HG03103 (cell line): ENCODE results near the gene RASD1.

Experiments used
- ATAC-seq: cut with Tn5 transposase; IDR thresholded peaks from one replicate; pipeline ENCODE4 v1.9.1; 2021; ENCODE audit warnings: low read depth; ENCODE audit not compliant: unreplicated experiment

Gene RASD1

DNA sequence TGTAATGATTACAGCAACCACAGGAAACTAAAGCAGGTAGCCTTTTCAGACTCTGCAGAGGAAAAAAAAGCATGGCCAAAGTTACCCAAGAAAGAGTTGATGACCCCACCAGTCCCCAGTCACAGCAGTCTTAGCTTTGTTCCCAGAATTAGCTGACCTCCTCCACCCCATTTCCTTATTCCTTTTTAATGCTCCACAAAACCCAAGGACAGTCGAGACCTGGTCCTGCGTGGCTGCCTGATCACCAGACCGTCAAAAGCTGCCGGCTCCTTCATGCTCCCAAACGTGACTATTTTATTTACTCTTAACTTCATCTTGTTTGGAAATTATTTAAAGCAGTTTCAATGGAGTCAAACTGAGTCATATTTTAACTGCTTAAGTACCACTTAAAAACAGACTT, 48.1 kb downstream of the RASD1 start:
- ATAC-seq: no peak

DNA sequence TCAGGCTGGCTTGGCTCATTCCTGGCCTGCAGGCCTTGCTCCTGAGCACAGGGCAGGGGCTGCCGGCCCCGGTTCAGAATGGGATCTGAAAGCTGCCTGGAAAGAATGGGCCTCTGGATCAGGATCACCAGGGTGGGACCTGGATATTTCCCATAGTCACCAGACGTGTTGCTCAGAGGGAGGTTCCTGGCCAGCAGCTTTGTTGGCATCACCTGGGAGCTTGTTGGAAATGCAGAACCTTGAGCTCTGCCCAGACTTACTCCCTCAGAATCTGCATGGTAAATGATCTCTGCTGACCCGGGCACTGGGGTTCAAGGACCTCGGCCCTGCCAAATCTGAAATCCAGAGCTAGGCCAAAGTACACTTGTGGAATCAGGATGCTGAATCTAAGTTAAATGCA, 48.9 kb downstream of the RASD1 start:
- no peak for ATAC-seq

- no peak for ATAC-seq
Observed at GRCh38 chr17:17446666-17447155, 49.5 kb downstream of the RASD1 start.

- no peak for ATAC-seq
Observed at GRCh38 chr17:17445925-17446665, 50.1 kb downstream of the RASD1 start.

DNA sequence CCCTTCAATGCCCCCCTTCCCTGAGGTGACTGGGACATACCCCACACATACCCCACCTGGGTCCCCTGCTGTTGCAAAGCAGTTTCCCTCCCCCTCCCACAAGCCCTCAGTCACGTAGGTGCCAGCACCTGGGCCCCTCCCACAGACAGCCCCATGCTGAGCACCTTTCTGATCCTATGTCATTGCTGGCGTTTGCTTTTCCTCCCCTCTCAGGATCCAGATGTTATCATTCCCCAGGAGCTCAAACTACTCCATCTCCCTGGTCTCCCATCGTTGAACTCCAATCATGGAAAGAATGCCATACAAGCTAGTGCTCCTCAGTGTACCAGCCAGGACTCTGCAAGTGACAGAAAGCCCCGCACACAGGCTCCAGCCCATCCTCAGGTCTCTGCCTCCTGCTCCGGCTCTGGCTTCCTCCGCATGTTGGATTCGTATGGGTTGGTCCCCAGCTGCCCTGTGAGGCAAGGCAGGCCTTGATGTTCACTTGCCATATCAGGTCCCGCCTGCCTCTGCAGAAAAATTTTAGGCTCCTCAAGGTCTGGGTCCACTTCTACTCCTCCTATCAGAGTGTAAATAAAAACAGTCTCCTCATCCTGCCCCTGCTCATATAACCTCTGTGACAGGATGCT, 50.8 kb downstream of the RASD1 start:
- no peak for ATAC-seq
